OCI-LY1 (cell line): ENCODE data around the gene PPP1R9A.

Source experiments
- EZH2 ChIP-seq: fragments of 200-600 bp; sonication (generic), shearing (Covaris generic); IDR thresholded peaks from 2 replicates; pipeline ENCODE4 v1.8.0; 2017; ENCODE audit warnings: borderline replicate concordance, mixed run types, mild to moderate bottlenecking, antibody characterized with exemption, low read length, moderate library complexity, mixed read lengths
- TF ChIP-seq, protein P1 (sequence below): fragments of 200-600 bp; sonication (generic), shearing (Covaris generic); IDR thresholded peaks from 2 replicates; pipeline ENCODE4 v1.5.1; 2017; ENCODE audit warnings: mild to moderate bottlenecking, antibody characterized with exemption, low read length, moderate library complexity, mixed read lengths

GRCh38 chr7:94888551-94888950, 18.8 kb upstream of the PPP1R9A start:
- TF ChIP-seq, protein P1, sequence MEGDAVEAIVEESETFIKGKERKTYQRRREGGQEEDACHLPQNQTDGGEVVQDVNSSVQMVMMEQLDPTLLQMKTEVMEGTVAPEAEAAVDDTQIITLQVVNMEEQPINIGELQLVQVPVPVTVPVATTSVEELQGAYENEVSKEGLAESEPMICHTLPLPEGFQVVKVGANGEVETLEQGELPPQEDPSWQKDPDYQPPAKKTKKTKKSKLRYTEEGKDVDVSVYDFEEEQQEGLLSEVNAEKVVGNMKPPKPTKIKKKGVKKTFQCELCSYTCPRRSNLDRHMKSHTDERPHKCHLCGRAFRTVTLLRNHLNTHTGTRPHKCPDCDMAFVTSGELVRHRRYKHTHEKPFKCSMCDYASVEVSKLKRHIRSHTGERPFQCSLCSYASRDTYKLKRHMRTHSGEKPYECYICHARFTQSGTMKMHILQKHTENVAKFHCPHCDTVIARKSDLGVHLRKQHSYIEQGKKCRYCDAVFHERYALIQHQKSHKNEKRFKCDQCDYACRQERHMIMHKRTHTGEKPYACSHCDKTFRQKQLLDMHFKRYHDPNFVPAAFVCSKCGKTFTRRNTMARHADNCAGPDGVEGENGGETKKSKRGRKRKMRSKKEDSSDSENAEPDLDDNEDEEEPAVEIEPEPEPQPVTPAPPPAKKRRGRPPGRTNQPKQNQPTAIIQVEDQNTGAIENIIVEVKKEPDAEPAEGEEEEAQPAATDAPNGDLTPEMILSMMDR: no peak
- no peak for TF ChIP-seq EZH2
